Type B pancreatic cell (in vitro differentiated cells): Measurements from ENCODE around the gene TCP11L2. TPM values are rescaled to one million over a fixed set of nuclear protein-coding genes. Genes with fewer than 3 reads are reported as not detected.

Experiments used
- DNase-seq: peaks from one replicate; pipeline ENCODE4 v3.0.0; 2021; ENCODE audit warnings: mixed read lengths; ENCODE audit not compliant: unreplicated experiment; ENCODE audit errors: extremely low spot score
- H3K27ac Mint-ChIP-seq: 2 replicates; pipeline ENCODE4 v1.8.0; 2021; ENCODE audit warnings: mild to moderate bottlenecking, mixed read lengths
- H3K27me3 Mint-ChIP-seq: 2 replicates; pipeline ENCODE4 v1.8.0; 2021; ENCODE audit warnings: mixed read lengths
- H3K36me3 Mint-ChIP-seq: 2 replicates; pipeline ENCODE4 v1.8.0; 2021; ENCODE audit warnings: mixed read lengths
- H3K4me1 Mint-ChIP-seq: one replicate; pipeline ENCODE4 v1.8.0; 2021; ENCODE audit warnings: mixed read lengths; ENCODE audit not compliant: unreplicated experiment
- H3K4me3 Mint-ChIP-seq: 2 replicates; pipeline ENCODE4 v1.8.0; 2021; ENCODE audit warnings: mild to moderate bottlenecking, mixed read lengths
- H3K9me3 Mint-ChIP-seq: 2 replicates; pipeline ENCODE4 v1.8.0; 2021; ENCODE audit warnings: mixed read lengths
- CTCF ChIP-seq: fragments of 200-600 bp; sonication (generic); conservative IDR thresholded peaks from 2 replicates; pipeline ENCODE4 v1.5.0; 2021; ENCODE audit warnings: antibody characterized with exemption, mild to moderate bottlenecking
- total RNA-seq: library from RNA; stranded (reverse); gene quantifications from 2 replicates; pipeline ENCODE4 v1.2.1, GENCODE V29; 2021; ENCODE audit warnings: low replicate concordance

The TCP11L2 gene
- total RNA-seq, 1 donor from 2014 or later = 21.8 TPM

GRCh38 chr12:106358396-106359241 is 56.1 kb downstream of the TCP11L2 start:
- Mint-ChIP-seq H3K4me3 (peak overlapping the region; percentile 92), H3K9me3 (no peaks in the 10 kb centered on the region), H3K27ac (peak overlapping the region; percentile 98), H3K36me3 (no peaks in the 10 kb centered on the region), H3K27me3 (no peaks in the 10 kb centered on the region), H3K4me1 (peaks cover 11% of the 10 kb centered on the region)
- no peak for TF ChIP-seq CTCF
- DNase-seq = no peak

- Mint-ChIP-seq H3K36me3 (no peaks in the 10 kb centered on the region), H3K4me3 (no peak overlapping the region), H3K4me1 (peaks cover 11% of the 10 kb centered on the region), H3K27ac (no peak overlapping the region), H3K27me3 (no peaks in the 10 kb centered on the region), H3K9me3 (no peaks in the 10 kb centered on the region)
- DNase-seq = no peak
- TF ChIP-seq CTCF = no peak
These were observed 57.3 kb downstream of the TCP11L2 start for GRCh38 chr12:106359646-106360399.

GRCh38 chr12:106360400-106360994 is 58.0 kb downstream of the TCP11L2 start:
- no peak for TF ChIP-seq CTCF
- Mint-ChIP-seq H3K27ac (no peak overlapping the region), H3K4me1 (peaks cover 11% of the 10 kb centered on the region), H3K27me3 (no peaks in the 10 kb centered on the region), H3K36me3 (no peaks in the 10 kb centered on the region), H3K4me3 (no peak overlapping the region), H3K9me3 (no peaks in the 10 kb centered on the region)
- no peak for DNase-seq

GRCh38 chr12:106362971-106363370 is 60.4 kb downstream of the TCP11L2 start:
- H3K27me3 Mint-ChIP-seq = no peaks in the 10 kb centered on the region
- TF ChIP-seq CTCF = no peak
- H3K4me1 Mint-ChIP-seq = peaks cover 4% of the 10 kb centered on the region
- H3K27ac Mint-ChIP-seq = no peak overlapping the region
- no peaks in the 10 kb centered on the region for H3K9me3 Mint-ChIP-seq
- H3K36me3 Mint-ChIP-seq = peaks cover 6% of the 10 kb centered on the region
- no peak overlapping the region for H3K4me3 Mint-ChIP-seq
- no peak for DNase-seq

GRCh38 chr12:106364261-106364660 is 61.7 kb downstream of the TCP11L2 start:
- Mint-ChIP-seq H3K4me1 (no peaks in the 10 kb centered on the region), H3K4me3 (no peak overlapping the region), H3K9me3 (no peaks in the 10 kb centered on the region), H3K27ac (no peak overlapping the region), H3K27me3 (no peaks in the 10 kb centered on the region), H3K36me3 (peaks cover 6% of the 10 kb centered on the region)
- no peak for DNase-seq
- no peak for TF ChIP-seq CTCF
